ENCODE measurements around the gene TMEM14A. TPM values are rescaled to one million over a fixed set of nuclear protein-coding genes. Genes with fewer than 3 reads are reported as not detected.

Gene TMEM14A
- polyA plus RNA-seq, 1 donor (not counting 4 experiments of a cell fraction or from before 2014, with no cell fraction given), result 44.2 TPM

DNA sequence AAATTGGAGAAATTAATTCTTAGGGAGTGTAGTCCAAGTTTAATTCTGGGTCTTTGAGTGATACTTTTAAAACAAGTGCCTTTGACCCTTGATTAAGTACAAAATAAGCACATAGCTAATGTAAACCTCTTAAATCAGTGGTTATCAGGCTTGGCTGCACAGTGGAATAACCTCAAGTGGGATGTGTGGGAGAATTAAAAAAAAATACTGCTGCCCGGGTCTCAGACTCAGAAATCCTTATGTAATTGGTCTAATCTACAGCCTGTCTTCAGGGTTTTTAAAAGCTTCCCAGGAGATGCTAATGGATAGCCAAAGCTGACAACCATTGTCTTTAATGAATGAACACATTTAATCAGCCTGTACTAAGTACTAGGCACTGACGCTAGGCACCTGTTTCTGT, 28.5 kb upstream of the TMEM14A start:
- Histone ChIP-seq H3K36me3 (ENCODE audit: control insufficient read depth in 2 of 2, extremely low read depth in 1 of 2, insufficient read depth in 2 of 2, low read length in 2 of 2) (no peaks in the 10 kb centered on the region), H3K4me1 (ENCODE audit: control insufficient read depth, extremely low read depth, insufficient read depth, low read length) (peaks cover 5% of the 10 kb centered on the region), H3K79me2 (ENCODE audit: control insufficient read depth, insufficient read depth, low read length) (no peaks in the 10 kb centered on the region), H3K27ac (ENCODE audit: control insufficient read depth, insufficient read depth, low read length) (no peak overlapping the region), H3K9ac (ENCODE audit: control insufficient read depth, extremely low read depth, insufficient read depth, low read length) (no peak overlapping the region), H3K4me3 (ENCODE audit: control insufficient read depth in 2 of 3, extremely low read depth in 1 of 3, insufficient read depth in 2 of 3, low read depth in 1 of 3, low read length in 3 of 3) (no peak overlapping the region), H4K20me1 (ENCODE audit: control insufficient read depth, extremely low read depth, insufficient read depth, low read length) (no peaks in the 10 kb centered on the region), H3K27me3 (ENCODE audit: control insufficient read depth, extremely low read depth, insufficient read depth, low read length) (peaks cover 14% of the 10 kb centered on the region), H3K4me2 (ENCODE audit: control insufficient read depth, extremely low read depth, insufficient read depth, low read depth, low read length) (no peak overlapping the region), H3K9me1 (ENCODE audit: control insufficient read depth, extremely low read depth, insufficient read depth, low read length) (no peaks in the 10 kb centered on the region), H3K9me3 (ENCODE audit: control insufficient read depth, low read depth, low read length) (no peaks in the 10 kb centered on the region), H2AFZ (ENCODE audit: control insufficient read depth, low read length) (no peak overlapping the region)
- FAIRE-seq (no peak), DNase-seq (ENCODE audit: low read depth, low spot score) (no peak)
- TF ChIP-seq, protein P1, sequence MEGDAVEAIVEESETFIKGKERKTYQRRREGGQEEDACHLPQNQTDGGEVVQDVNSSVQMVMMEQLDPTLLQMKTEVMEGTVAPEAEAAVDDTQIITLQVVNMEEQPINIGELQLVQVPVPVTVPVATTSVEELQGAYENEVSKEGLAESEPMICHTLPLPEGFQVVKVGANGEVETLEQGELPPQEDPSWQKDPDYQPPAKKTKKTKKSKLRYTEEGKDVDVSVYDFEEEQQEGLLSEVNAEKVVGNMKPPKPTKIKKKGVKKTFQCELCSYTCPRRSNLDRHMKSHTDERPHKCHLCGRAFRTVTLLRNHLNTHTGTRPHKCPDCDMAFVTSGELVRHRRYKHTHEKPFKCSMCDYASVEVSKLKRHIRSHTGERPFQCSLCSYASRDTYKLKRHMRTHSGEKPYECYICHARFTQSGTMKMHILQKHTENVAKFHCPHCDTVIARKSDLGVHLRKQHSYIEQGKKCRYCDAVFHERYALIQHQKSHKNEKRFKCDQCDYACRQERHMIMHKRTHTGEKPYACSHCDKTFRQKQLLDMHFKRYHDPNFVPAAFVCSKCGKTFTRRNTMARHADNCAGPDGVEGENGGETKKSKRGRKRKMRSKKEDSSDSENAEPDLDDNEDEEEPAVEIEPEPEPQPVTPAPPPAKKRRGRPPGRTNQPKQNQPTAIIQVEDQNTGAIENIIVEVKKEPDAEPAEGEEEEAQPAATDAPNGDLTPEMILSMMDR (optimal IDR thresholded peaks at IDR 0.05 in 1 of 3, IDR thresholded peaks at IDR 0.05 in 1 of 3, conservative IDR thresholded peaks at IDR 0.05 in 1 of 3; ENCODE audit: extremely low read depth in 1 of 3, insufficient read depth in 2 of 3, low read length in 3 of 3), result no peak
- no peak for TF ChIP-seq EZH2 (IDR thresholded peaks at IDR 0.05; ENCODE audit: low read length)
- dilution Hi-C loops (cut with MboI; ENCODE audit: extremely low pct_ligation_motif_present, low sequenced_read_pairs), result no loop called here

DNA sequence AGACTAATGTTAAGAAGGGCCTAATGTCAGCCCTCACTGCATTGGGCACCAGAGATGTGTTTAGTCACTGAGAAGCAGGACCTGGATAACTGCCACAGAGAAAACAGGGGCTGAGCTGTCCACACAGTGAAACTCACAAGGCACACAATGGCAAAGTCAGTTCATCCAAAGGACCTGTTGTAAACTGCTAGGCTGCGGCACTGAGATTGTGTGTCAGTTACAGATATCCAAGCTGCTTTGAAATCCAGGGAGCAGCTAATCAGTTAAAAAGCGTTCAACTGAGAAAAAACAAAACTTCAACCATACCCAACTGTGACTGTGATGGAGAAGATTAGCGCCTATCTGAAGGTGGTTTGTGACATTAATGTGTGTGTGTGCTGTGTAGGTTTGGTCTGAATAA, 27.8 kb upstream of the TMEM14A start:
- peaks cover 14% of the 10 kb centered on the region for H3K27me3 ChIP-seq (ENCODE audit: control insufficient read depth, extremely low read depth, insufficient read depth, low read length)
- FAIRE-seq, result no peak
- dilution Hi-C loops (cut with MboI; ENCODE audit: extremely low pct_ligation_motif_present, low sequenced_read_pairs), result no loop called here

More for the DNA sequence above, 27.8 kb upstream of the TMEM14A start:
- H3K79me2 ChIP-seq (ENCODE audit: control insufficient read depth, insufficient read depth, low read length), result no peaks in the 10 kb centered on the region
- no peak overlapping the region for H3K4me2 ChIP-seq (ENCODE audit: control insufficient read depth, extremely low read depth, insufficient read depth, low read depth, low read length)
- no peak overlapping the region for H3K27ac ChIP-seq (ENCODE audit: control insufficient read depth, insufficient read depth, low read length)
- no peaks in the 10 kb centered on the region for H4K20me1 ChIP-seq (ENCODE audit: control insufficient read depth, extremely low read depth, insufficient read depth, low read length)
- H3K9me3 ChIP-seq (ENCODE audit: control insufficient read depth, low read depth, low read length), result no peaks in the 10 kb centered on the region
- TF ChIP-seq EZH2 (IDR thresholded peaks at IDR 0.05; ENCODE audit: low read length), result no peak
- TF ChIP-seq, protein P1 (optimal IDR thresholded peaks at IDR 0.05 in 1 of 3, IDR thresholded peaks at IDR 0.05 in 1 of 3, conservative IDR thresholded peaks at IDR 0.05 in 1 of 3; ENCODE audit: extremely low read depth in 1 of 3, insufficient read depth in 2 of 3, low read length in 3 of 3), result no peak
- H3K9me1 ChIP-seq (ENCODE audit: control insufficient read depth, extremely low read depth, insufficient read depth, low read length), result no peaks in the 10 kb centered on the region
- no peak overlapping the region for H2AFZ ChIP-seq (ENCODE audit: control insufficient read depth, low read length)
- H3K4me1 ChIP-seq (ENCODE audit: control insufficient read depth, extremely low read depth, insufficient read depth, low read length), result peaks cover 5% of the 10 kb centered on the region
- no peak overlapping the region for H3K4me3 ChIP-seq (ENCODE audit: control insufficient read depth in 2 of 3, extremely low read depth in 1 of 3, insufficient read depth in 2 of 3, low read depth in 1 of 3, low read length in 3 of 3)
- no peak for DNase-seq (ENCODE audit: low read depth, low spot score)
- no peak overlapping the region for H3K9ac ChIP-seq (ENCODE audit: control insufficient read depth, extremely low read depth, insufficient read depth, low read length)
- H3K36me3 ChIP-seq (ENCODE audit: control insufficient read depth in 2 of 2, extremely low read depth in 1 of 2, insufficient read depth in 2 of 2, low read length in 2 of 2), result no peaks in the 10 kb centered on the region

Measured in keratinocyte (primary cell).